HG03558 (cell line): ENCODE measurements around the gene APOL5.
"Not testable (repeated sequence)": the region's sequence is repeated elsewhere in the genome, so short reads cannot be mapped to it uniquely, and the experiment has no call there.

Source experiments
- ATAC-seq: cut with Tn5 transposase; IDR thresholded peaks from one replicate; pipeline ENCODE4 v1.9.1; 2021; ENCODE audit warnings: moderate number of reproducible peaks; ENCODE audit not compliant: unreplicated experiment; ENCODE audit errors: extremely low read depth

The APOL5 gene

GRCh38 chr22:35717572-35717971, at the start of gene APOL5:
Gene APOL5 (plus strand): TSS chr22:35717872. CDS start chr22:35717872, 0 bp downstream.
- ATAC-seq: no peak

GRCh38 chr22:35674335-35674734, 43.3 kb upstream of the APOL5 start:
- no peak for ATAC-seq

GRCh38 chr22:35676065-35676464, 41.6 kb upstream of the APOL5 start:
- not testable (repeated sequence) for ATAC-seq

GRCh38 chr22:35677460-35678187, 40.0 kb upstream of the APOL5 start:
- ATAC-seq: no peak

- ATAC-seq: no peak
Observed at GRCh38 chr22:35678836-35679235, 38.8 kb upstream of the APOL5 start.

GRCh38 chr22:35679492-35679891, 38.2 kb upstream of the APOL5 start:
- ATAC-seq: not testable (repeated sequence)

- no peak for ATAC-seq
Observed at GRCh38 chr22:35681454-35682052, 36.1 kb upstream of the APOL5 start.

- no peak for ATAC-seq
Observed at GRCh38 chr22:35683560-35683959, 34.1 kb upstream of the APOL5 start.

GRCh38 chr22:35684270-35684700, 33.4 kb upstream of the APOL5 start:
- no peak for ATAC-seq

GRCh38 chr22:35684732-35685131, 32.9 kb upstream of the APOL5 start:
- ATAC-seq: no peak

GRCh38 chr22:35685731-35686130, 31.9 kb upstream of the APOL5 start:
- no peak for ATAC-seq

- no peak for ATAC-seq
Observed at GRCh38 chr22:35686298-35686697, 31.4 kb upstream of the APOL5 start.

GRCh38 chr22:35687461-35687860, 30.2 kb upstream of the APOL5 start:
- no peak for ATAC-seq

- ATAC-seq: no peak
Observed at GRCh38 chr22:35688913-35689675, 28.6 kb upstream of the APOL5 start.

- no peak for ATAC-seq
Observed at GRCh38 chr22:35690001-35690400, 27.7 kb upstream of the APOL5 start.

- ATAC-seq: no peak
Observed at GRCh38 chr22:35695202-35695601, 22.5 kb upstream of the APOL5 start.

- no peak for ATAC-seq
Observed at GRCh38 chr22:35697142-35697541, 20.5 kb upstream of the APOL5 start.

- ATAC-seq: not testable (repeated sequence)
Observed at GRCh38 chr22:35699852-35700251, 17.8 kb upstream of the APOL5 start.

GRCh38 chr22:35703861-35704584, 13.6 kb upstream of the APOL5 start:
- ATAC-seq: no peak

GRCh38 chr22:35705141-35705540, 12.5 kb upstream of the APOL5 start:
- no peak for ATAC-seq

GRCh38 chr22:35708453-35708852, 9.2 kb upstream of the APOL5 start:
- no peak for ATAC-seq
